Fibroblast of skin of abdomen (primary cell): Measurements from ENCODE around the gene EGFR.
A peak's percentile ranks its signal among the peaks of the same experiment; 100 is the strongest.

Experiments used
- DNase-seq: peaks from one replicate; pipeline ENCODE4 v3.0.0-alpha.2; 2013

EGFR gene

DNA sequence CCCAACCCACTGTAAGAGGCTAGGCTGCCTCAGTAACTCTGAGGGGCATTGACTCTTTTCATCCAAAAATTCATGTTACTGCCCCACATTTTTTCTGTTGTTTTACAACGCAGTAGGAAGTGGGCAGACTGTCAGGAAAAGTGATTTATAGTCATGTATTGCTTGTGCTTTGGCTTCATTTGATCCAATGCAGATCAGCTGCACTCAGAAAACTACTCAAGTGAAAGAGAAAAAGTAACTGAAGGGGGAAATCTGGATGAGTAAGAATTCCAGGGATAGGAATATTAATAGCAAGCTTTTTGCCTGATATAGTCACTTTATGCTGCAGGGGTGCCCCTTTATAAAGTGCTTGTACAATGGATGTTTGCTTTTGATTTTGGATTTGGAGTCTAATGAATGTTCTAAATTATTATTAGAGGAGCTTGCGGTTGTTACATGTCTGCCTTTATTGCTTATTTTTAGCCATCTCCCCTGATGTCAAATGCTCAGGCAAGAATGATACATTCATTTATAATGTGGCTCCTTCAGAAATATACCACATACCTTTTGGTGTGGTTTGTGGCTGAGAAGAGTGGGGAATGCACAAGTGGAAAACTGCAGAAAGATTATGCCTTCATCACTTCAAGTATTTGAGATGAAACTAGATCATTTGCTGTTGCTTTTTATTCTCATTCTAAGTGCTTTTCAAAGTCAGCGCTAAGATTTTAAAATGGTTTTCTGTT is 86.1 kb downstream of the EGFR start:
- peak; percentile 85 for DNase-seq

- DNase-seq: no peak
Observed at GRCh38 chr7:55105952-55106351, 87.1 kb downstream of the EGFR start.

- DNase-seq: no peak
Observed at GRCh38 chr7:55107946-55108345, 89.1 kb downstream of the EGFR start.

DNA sequence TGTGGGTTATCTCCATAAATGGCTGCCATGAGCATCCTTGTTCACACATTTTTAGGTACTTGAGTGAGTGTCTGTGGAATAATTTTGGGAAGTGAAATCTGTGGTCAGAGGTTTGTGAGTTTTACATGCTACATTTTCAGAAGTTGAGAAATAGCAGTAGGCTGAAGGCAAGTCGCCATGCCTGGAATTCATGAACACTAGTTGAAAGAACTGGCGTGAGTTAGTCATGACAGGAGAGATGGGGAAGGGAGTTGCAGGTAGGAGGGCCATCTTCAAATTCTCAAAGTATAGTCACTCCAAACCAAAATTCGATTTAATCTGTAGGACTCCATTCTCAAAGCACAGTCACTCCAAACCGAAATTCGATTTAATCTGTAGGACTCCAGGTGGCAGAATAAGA is 89.6 kb downstream of the EGFR start:
- no peak for DNase-seq

- no peak for DNase-seq
Observed at GRCh38 chr7:55108818-55109217, 90.0 kb downstream of the EGFR start.

GRCh38 chr7:55109404-55110167 is 90.8 kb downstream of the EGFR start:
- no peak for DNase-seq

- DNase-seq: no peak
Observed at GRCh38 chr7:55110282-55110992, 91.6 kb downstream of the EGFR start.

GRCh38 chr7:55110993-55111361 is 92.2 kb downstream of the EGFR start:
- peak; percentile 89 for DNase-seq

DNA sequence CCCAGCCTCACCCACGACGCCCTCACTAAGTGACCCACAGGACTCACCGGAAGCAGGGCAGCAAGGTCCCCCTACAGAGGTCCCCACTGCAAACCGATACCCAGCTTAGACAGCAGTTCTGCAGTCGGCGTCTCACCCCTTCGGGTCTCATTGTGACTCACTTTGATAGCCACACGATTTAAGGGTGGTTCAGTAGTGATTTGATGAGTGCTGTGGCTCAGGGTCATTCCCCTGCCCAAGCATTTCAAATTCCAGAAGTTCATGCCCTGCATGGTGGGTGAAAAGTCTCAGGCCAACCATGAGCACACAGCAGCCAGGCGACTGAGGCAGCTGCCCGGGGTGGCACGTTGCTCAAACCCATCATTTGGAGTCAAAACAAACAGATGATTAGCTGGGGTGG is 93.2 kb downstream of the EGFR start:
- no peak for DNase-seq

- no peak for DNase-seq
Observed at GRCh38 chr7:55113760-55114540, 95.1 kb downstream of the EGFR start.

DNA sequence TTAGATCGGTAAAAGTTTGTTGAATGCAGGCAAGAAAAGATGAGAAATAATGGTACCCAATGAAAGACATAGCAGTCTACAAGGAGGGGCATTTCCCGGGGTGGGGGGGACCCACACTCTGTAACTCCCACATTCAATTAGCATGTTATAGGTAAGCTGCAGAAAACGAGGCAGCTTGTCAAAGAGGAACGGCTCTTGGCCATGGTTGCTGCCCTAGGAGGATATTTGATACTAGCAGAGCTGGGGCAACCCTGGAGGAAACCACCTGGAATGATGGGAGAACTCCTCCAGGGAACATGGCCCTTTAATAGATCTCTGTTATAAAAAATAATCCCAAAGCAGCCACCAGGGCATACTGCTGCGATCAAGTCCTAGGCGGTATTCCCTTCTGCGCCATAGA is 98.5 kb downstream of the EGFR start:
- no peak for DNase-seq

DNA sequence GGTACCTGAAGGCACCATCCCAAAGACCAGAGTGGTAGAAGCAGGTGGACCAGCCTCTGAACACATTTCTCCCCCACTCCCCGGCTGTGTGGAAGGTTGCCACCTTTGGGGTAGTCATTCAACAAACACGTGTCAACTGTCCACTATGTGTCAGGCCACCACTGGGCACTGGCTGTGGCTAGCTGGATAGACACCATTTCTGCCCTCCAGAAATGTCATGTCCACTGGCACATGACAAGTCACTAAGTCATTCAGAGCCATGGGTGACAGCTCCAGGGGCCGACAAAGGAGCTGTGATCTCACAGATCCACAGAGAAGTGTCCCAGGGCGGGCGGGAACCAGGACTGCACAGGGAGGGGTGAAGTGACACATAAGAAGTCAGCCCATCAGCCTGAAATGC is 99.6 kb downstream of the EGFR start:
- no peak for DNase-seq

DNA sequence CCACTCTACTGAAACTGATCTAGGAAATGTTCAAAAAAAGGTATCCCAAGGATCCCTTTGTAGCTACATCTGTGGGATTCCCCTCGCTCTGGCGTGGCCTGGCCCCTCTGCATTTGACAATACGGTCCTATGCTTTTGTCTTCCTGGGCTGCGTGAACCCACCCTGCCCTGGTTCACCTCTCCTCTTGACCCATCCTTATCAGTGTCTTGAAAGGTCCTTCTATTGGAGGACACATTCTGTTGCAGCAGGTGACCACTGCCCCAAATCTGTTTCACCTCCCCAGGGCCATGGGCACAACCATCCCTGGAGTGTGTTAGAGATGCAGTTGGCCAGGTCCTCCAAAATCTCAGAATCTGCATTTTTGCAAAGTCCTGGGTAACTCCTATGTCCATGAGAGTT is 100.8 kb downstream of the EGFR start:
- no peak for DNase-seq

DNA sequence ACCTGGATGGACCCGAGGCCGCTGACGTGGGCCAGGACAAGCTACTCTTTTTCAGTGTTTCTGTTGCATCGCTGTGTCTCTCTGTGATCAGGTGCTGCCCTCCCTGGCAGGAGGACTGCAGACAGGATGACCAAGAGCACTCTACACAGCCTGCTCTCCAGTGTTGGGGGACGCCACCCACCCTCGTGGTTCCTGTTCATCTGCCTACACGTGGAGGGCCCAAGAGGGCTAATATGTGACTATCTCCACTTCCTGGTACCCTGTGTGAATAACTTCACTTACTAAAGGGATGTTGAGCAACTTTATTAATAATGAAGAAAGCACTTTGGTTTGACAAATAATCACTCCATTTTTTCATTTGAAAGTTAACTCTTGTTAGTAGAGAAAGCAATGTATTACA is 101.3 kb downstream of the EGFR start:
- no peak for DNase-seq

GRCh38 chr7:55120501-55121198 is 101.8 kb downstream of the EGFR start:
- peak; percentile 47 for DNase-seq

DNA sequence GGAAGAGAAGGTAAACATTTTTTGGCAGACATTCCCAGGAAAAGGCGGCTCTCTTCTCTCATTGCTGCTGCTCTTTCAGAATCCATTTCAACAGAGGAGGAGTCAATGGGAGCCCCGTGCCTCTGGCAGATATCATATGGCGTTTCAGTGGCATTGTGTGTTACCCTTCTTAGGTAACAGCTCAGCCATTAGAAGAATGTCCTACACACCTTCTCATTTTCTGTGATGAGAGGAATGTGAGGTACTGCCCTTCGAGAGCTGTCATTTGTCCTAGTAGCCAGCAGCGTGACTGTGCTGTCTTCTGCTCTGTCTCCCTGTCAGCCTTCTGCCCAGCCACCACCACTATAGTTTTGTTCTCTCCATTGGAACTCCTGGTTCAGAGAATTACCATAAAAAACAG is 102.4 kb downstream of the EGFR start:
- no peak for DNase-seq

GRCh38 chr7:55122263-55122662 is 103.4 kb downstream of the EGFR start:
- no peak for DNase-seq

GRCh38 chr7:55124989-55125875 is 106.4 kb downstream of the EGFR start:
- DNase-seq: peak; percentile 27

GRCh38 chr7:55127135-55127551 is 108.3 kb downstream of the EGFR start:
- peak; percentile 61 for DNase-seq

GRCh38 chr7:55127622-55128081 is 108.8 kb downstream of the EGFR start:
- peak; percentile 75 for DNase-seq
